ENCODE results near the gene ATG12.

- TF ChIP-seq CTCF (IDR thresholded peaks at IDR 0.05) (no peak), TCF12 (IDR thresholded peaks at IDR 0.05) (no peak), MAX (IDR thresholded peaks at IDR 0.05; ENCODE audit: low read depth) (no peak), SMC3 (IDR thresholded peaks at IDR 0.05; ENCODE audit: low read depth, low read length) (no peak), IRF3 (IDR thresholded peaks at IDR 0.05; ENCODE audit: low read depth, low read length) (no peak), RAD21 (IDR thresholded peaks at IDR 0.05; ENCODE audit: low read length) (no peak), REST (IDR thresholded peaks at IDR 0.05; ENCODE audit: low read depth, low read length) (no peak)
Measured at GRCh38 chr5:115800108-115800507, 41.3 kb downstream of the ATG12 start.

Data from SK-N-SH (cell line).